Vagina (tissue), 2 donors: ENCODE data around the gene SIGLECL1. TPM values are rescaled to one million over a fixed set of nuclear protein-coding genes. Genes with fewer than 3 reads are reported as not detected.

ENCODE experiments used
- DNase-seq, 2 donors: peaks; one replicate each; pipeline ENCODE4 v3.0.0-alpha.2; 2017; ENCODE audit errors: extremely low spot score in 2 of 2
- H3K27ac ChIP-seq: fragments of 200-600 bp; sonication (generic); one replicate; pipeline ENCODE4 v1.5.1; 2019
- H3K27me3 ChIP-seq: fragments of 200-600 bp; sonication (generic); one replicate; pipeline ENCODE4 v1.5.1; 2019
- H3K36me3 ChIP-seq, 2 donors: fragments of 200-600 bp; sonication (generic); one replicate each; pipeline ENCODE4 v1.5.1; 2017 to 2019
- H3K4me1 ChIP-seq: fragments of 200-600 bp; sonication (generic); one replicate; pipeline ENCODE4 v1.5.1; 2019
- H3K4me3 ChIP-seq, 2 donors: fragments of 200-600 bp; sonication (generic); 1 replicate in 1 of 2; 2 replicates in 1 of 2; pipeline ENCODE4 v1.5.1; 2016 to 2019
- H3K9me3 ChIP-seq: fragments of 200-600 bp; sonication (generic); one replicate; pipeline ENCODE4 v1.5.1; 2019
- CTCF ChIP-seq, 3 experiments: fragments of 450-650 bp in 2 of 3; fragments of 200-600 bp in 1 of 3; sonication (generic) in 1 of 3; IDR thresholded peaks; one replicate each; pipeline ENCODE4 v1.5.1; 2017 to 2019; ENCODE audit warnings: antibody characterized with exemption in 3 of 3, mild to moderate bottlenecking in 2 of 3, moderate library complexity in 2 of 3
- POLR2A ChIP-seq, 2 donors: fragments of 450-650 bp; IDR thresholded peaks; one replicate each; pipeline ENCODE4 v1.6.1; 2017; ENCODE audit warnings: antibody characterized with exemption in 2 of 2, mild to moderate bottlenecking in 2 of 2, moderate library complexity in 2 of 2
- POLR2AphosphoS5 ChIP-seq, 2 donors: sonication (generic); formaldehyde crosslinking; IDR thresholded peaks; one replicate each; pipeline ENCODE4 v1.9.0; 2017; ENCODE audit warnings: antibody characterized with exemption in 2 of 2, mild to moderate bottlenecking in 2 of 2, low read depth in 1 of 2; ENCODE audit not compliant: insufficient read depth in 1 of 2
- intact Hi-C: fragments of 100-400 bp; cut with DNase I; formaldehyde crosslinking; loops from one replicate; pipeline ENCODE4 v1.15.1; 2023
- total RNA-seq: library from RNA; depleted of rRNA; stranded (reverse); fragments of >200 nt; gene quantifications from one replicate; pipeline ENCODE4 v1.2.3, GENCODE V29; 2016

The SIGLECL1 gene
- total RNA-seq, 1 donor from 2014 or later = not detected

GRCh38 chr19:51258165-51259160 lies 7.6 kb downstream of the SIGLECL1 start:
- TF ChIP-seq POLR2A (IDR thresholded peaks at IDR 0.05) (no peak), POLR2AphosphoS5 (IDR thresholded peaks at IDR 0.05; ENCODE audit: insufficient read depth in 1 of 2, low read depth in 1 of 2) (no peak), CTCF (IDR thresholded peaks at IDR 0.05) (no peak)
- Histone ChIP-seq H3K4me3 (no peak overlapping the region), H3K27ac (no peak overlapping the region), H3K9me3 (no peaks in the 10 kb centered on the region), H3K27me3 (no peaks in the 10 kb centered on the region), H3K36me3 (no peaks in the 10 kb centered on the region), H3K4me1 (no peaks in the 10 kb centered on the region)
- intact Hi-C loops = no loop called here
- no peak for DNase-seq

GRCh38 chr19:51259348-51260245 lies 8.7 kb downstream of the SIGLECL1 start:
- no peak for DNase-seq
- TF ChIP-seq CTCF (IDR thresholded peaks at IDR 0.05) (peak in 1 of 3 experiments; percentile 11), POLR2A (IDR thresholded peaks at IDR 0.05) (no peak)
- no peaks in the 10 kb centered on the region for H3K9me3 ChIP-seq
- no peaks in the 10 kb centered on the region for H3K27me3 ChIP-seq
- no peaks in the 10 kb centered on the region for H3K4me1 ChIP-seq
- H3K27ac ChIP-seq = no peak overlapping the region
- no peaks in the 10 kb centered on the region for H3K36me3 ChIP-seq
- no peak overlapping the region for H3K4me3 ChIP-seq
- intact Hi-C loops = no loop called here

GRCh38 chr19:51263808-51264207 lies 12.9 kb downstream of the SIGLECL1 start:
- no peak overlapping the region for H3K27ac ChIP-seq
- no peak overlapping the region for H3K4me3 ChIP-seq
- DNase-seq = no peak
- H3K27me3 ChIP-seq = no peaks in the 10 kb centered on the region
- H3K4me1 ChIP-seq = no peaks in the 10 kb centered on the region
- no peak for TF ChIP-seq POLR2AphosphoS5 (IDR thresholded peaks at IDR 0.05; ENCODE audit: insufficient read depth in 1 of 2, low read depth in 1 of 2)
- no peak for TF ChIP-seq POLR2A (IDR thresholded peaks at IDR 0.05)
- no peak for TF ChIP-seq CTCF (IDR thresholded peaks at IDR 0.05)
- intact Hi-C loops = no loop called here
- no peaks in the 10 kb centered on the region for H3K9me3 ChIP-seq
- no peaks in the 10 kb centered on the region for H3K36me3 ChIP-seq

GRCh38 chr19:51271067-51271466 lies 20.2 kb downstream of the SIGLECL1 start:
- no peaks in the 10 kb centered on the region for H3K36me3 ChIP-seq
- TF ChIP-seq POLR2AphosphoS5 (IDR thresholded peaks at IDR 0.05; ENCODE audit: insufficient read depth in 1 of 2, low read depth in 1 of 2) = no peak
- no peak for TF ChIP-seq CTCF (IDR thresholded peaks at IDR 0.05)
- TF ChIP-seq POLR2A (IDR thresholded peaks at IDR 0.05) = no peak
- DNase-seq = no peak
- no peaks in the 10 kb centered on the region for H3K4me1 ChIP-seq
- no peaks in the 10 kb centered on the region for H3K27me3 ChIP-seq
- H3K9me3 ChIP-seq = no peaks in the 10 kb centered on the region
- no peak overlapping the region for H3K27ac ChIP-seq
- no peak overlapping the region for H3K4me3 ChIP-seq
- intact Hi-C loops = no loop called here
